GM12872 (cell line): ENCODE measurements around the gene CNTN5.

Experiments
- CTCF ChIP-seq: IDR thresholded peaks from 3 replicates; pipeline ENCODE4 v1.5.1; 2011; ENCODE audit warnings: low read depth, mild to moderate bottlenecking, low read length, moderate library complexity; ENCODE audit not compliant: insufficient read depth

The CNTN5 gene

GRCh38 chr11:100269516-100269915 is 1248.8 kb downstream of the CNTN5 start:
- TF ChIP-seq CTCF: no peak

GRCh38 chr11:100273066-100273815 is 1252.5 kb downstream of the CNTN5 start:
- no peak for TF ChIP-seq CTCF

- no peak for TF ChIP-seq CTCF
Observed at GRCh38 chr11:100294748-100295147, 1274.0 kb downstream of the CNTN5 start.

- no peak for TF ChIP-seq CTCF
Observed at GRCh38 chr11:100296051-100296679, 1275.4 kb downstream of the CNTN5 start.

- TF ChIP-seq CTCF: no peak
Observed at GRCh38 chr11:100297516-100297915, 1276.8 kb downstream of the CNTN5 start.

GRCh38 chr11:100302824-100303223 is 1282.1 kb downstream of the CNTN5 start:
- no peak for TF ChIP-seq CTCF

GRCh38 chr11:100303897-100304296 is 1283.1 kb downstream of the CNTN5 start:
- TF ChIP-seq CTCF: no peak
